GM21619 (cell line): ENCODE results near the gene MST1.

Experiments
- ATAC-seq: cut with Tn5 transposase; IDR thresholded peaks from one replicate; pipeline ENCODE4 v1.9.1; 2021; ENCODE audit not compliant: unreplicated experiment

The MST1 gene

GRCh38 chr3:49658711-49659110, 30.6 kb downstream of the MST1 start:
- no peak for ATAC-seq

GRCh38 chr3:49657208-49657915, 31.9 kb downstream of the MST1 start:
- ATAC-seq: no peak

GRCh38 chr3:49656541-49657112, 32.6 kb downstream of the MST1 start:
- no peak for ATAC-seq

- no peak for ATAC-seq
These were observed 33.5 kb downstream of the MST1 start for GRCh38 chr3:49655731-49656285.

GRCh38 chr3:49654955-49655556, 34.2 kb downstream of the MST1 start:
- no peak for ATAC-seq

GRCh38 chr3:49654176-49654825, 35.0 kb downstream of the MST1 start:
- no peak for ATAC-seq

GRCh38 chr3:49653621-49654020, 35.7 kb downstream of the MST1 start:
- ATAC-seq: no peak

- no peak for ATAC-seq
These were observed 36.3 kb downstream of the MST1 start for GRCh38 chr3:49652903-49653415.

- no peak for ATAC-seq
These were observed 36.9 kb downstream of the MST1 start for GRCh38 chr3:49652218-49652902.

- no peak for ATAC-seq
These were observed 38.6 kb downstream of the MST1 start for GRCh38 chr3:49650637-49651036.

GRCh38 chr3:49650177-49650576, 39.1 kb downstream of the MST1 start:
- no peak for ATAC-seq

- no peak for ATAC-seq
These were observed 39.7 kb downstream of the MST1 start for GRCh38 chr3:49649576-49649975.

- no peak for ATAC-seq
These were observed 40.8 kb downstream of the MST1 start for GRCh38 chr3:49648354-49649019.

GRCh38 chr3:49647741-49648140, 41.5 kb downstream of the MST1 start:
- no peak for ATAC-seq

GRCh38 chr3:49646236-49646635, 43.0 kb downstream of the MST1 start:
- ATAC-seq: no peak

- no peak for ATAC-seq
These were observed 44.6 kb downstream of the MST1 start for GRCh38 chr3:49644684-49645083.

- ATAC-seq: no peak
These were observed 46.5 kb downstream of the MST1 start for GRCh38 chr3:49642708-49643145.

GRCh38 chr3:49641921-49642707, 47.2 kb downstream of the MST1 start:
- no peak for ATAC-seq

- no peak for ATAC-seq
These were observed 48.0 kb downstream of the MST1 start for GRCh38 chr3:49641292-49641691.
